Measurements from ENCODE around the gene CLIP4.

GRCh38 chr2:29075894-29076705, 39.1 kb upstream of the CLIP4 start:
- no peak for TF ChIP-seq CTCF (conservative IDR thresholded peaks at IDR 0.05 in 1 of 2, IDR thresholded peaks at IDR 0.05 in 1 of 2; ENCODE audit: extremely low read depth in 1 of 2, insufficient read depth in 1 of 2, low read depth in 1 of 2, low read length in 2 of 2)
- TF ChIP-seq EZH2 (IDR thresholded peaks at IDR 0.05; ENCODE audit: borderline replicate concordance, low read length): no peak
